ENCODE measurements around the gene CFAP77. TPM values are rescaled to one million over a fixed set of nuclear protein-coding genes. Genes with fewer than 3 reads are reported as not detected.
A peak's percentile ranks its signal among the peaks of the same experiment; 100 is the strongest.

Gene CFAP77
- total and polyA plus RNA-seq, 9 donors, result 0.11 to 13.8 (median 0.47) TPM; not detected in 4

DNA sequence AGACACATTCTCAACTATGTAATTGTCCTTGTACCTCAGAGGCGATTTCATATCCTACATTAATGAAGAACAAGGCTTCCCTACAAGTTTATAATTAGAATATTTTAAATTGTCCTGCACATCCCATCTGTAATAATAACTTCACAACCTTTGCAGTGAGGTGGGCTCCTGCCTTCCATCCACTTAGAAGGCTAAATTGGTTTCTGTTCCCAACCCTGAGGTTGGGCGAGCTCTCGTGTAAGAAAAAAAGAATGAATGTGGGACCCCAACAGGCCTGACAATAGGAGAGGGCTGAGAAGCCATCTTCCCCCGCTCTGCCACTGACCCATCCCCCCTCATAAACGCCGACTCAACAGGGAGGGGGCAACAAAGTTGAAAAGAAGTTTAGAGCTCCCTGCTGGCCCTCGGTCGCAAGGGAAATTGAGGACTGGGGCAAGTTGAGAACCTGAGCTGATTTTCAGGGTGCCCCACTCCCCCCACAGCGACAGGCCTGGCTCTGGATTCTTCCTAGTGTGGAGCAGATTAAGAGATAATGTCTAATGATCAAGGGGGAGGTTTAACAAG, 181.8 kb downstream of the CFAP77 start:
- no peak for DNase-seq
- WGBS, 3 donors, result 57 to 72% (median 68%) methylated on average over 9 of the region's 9 CpGs
- no peaks in the 10 kb centered on the region for H3K4me1 ChIP-seq (ENCODE audit: insufficient read depth)
- H3K27me3 ChIP-seq, result peaks cover 4% of the 10 kb centered on the region
- no peak overlapping the region for H3K4me3 ChIP-seq
- H3K27ac ChIP-seq, result no peak overlapping the region
- no peaks in the 10 kb centered on the region for H3K9me3 ChIP-seq
- intact Hi-C loops (cut with DNase I), result no loop called here
- TF ChIP-seq, protein P1, sequence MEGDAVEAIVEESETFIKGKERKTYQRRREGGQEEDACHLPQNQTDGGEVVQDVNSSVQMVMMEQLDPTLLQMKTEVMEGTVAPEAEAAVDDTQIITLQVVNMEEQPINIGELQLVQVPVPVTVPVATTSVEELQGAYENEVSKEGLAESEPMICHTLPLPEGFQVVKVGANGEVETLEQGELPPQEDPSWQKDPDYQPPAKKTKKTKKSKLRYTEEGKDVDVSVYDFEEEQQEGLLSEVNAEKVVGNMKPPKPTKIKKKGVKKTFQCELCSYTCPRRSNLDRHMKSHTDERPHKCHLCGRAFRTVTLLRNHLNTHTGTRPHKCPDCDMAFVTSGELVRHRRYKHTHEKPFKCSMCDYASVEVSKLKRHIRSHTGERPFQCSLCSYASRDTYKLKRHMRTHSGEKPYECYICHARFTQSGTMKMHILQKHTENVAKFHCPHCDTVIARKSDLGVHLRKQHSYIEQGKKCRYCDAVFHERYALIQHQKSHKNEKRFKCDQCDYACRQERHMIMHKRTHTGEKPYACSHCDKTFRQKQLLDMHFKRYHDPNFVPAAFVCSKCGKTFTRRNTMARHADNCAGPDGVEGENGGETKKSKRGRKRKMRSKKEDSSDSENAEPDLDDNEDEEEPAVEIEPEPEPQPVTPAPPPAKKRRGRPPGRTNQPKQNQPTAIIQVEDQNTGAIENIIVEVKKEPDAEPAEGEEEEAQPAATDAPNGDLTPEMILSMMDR (IDR thresholded peaks at IDR 0.05), result no peak
- TF ChIP-seq EP300 (IDR thresholded peaks at IDR 0.05), result no peak
- no peak for TF ChIP-seq POLR2A (IDR thresholded peaks at IDR 0.05)
- no peaks in the 10 kb centered on the region for H3K36me3 ChIP-seq

DNA sequence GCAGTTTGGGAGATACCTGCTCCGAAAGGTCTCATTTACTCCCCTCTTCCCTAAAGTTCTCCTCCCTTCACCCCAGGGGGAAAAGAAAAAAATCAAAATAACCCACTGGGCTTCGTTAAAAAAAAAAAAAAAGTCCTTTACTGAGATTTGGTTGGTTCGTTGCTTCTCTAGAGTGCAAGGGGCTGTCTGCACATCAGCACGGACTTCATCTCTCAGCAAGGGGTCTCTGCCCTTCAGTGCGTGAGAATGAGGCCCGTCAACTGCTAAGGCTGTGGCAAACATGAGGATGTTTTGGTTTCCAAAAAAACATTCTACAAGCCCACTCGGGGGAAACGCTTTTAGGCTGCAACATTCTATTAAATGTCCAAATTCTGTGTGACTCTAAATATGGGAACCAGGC, 182.4 kb downstream of the CFAP77 start:
- 76 to 82% (median 82%) methylated on average over 8 of the region's 8 CpGs for WGBS, 3 donors
- no peak for DNase-seq
- H3K27me3 ChIP-seq, result peaks cover 4% of the 10 kb centered on the region

GRCh38 chr9:132594412-132594811, 184.4 kb downstream of the CFAP77 start:
- no peaks in the 10 kb centered on the region for H3K27me3 ChIP-seq
- no peaks in the 10 kb centered on the region for H3K9me3 ChIP-seq
- DNase-seq, result no peak
- no peak overlapping the region for H3K4me3 ChIP-seq
- H3K27ac ChIP-seq, result no peak overlapping the region
- no peaks in the 10 kb centered on the region for H3K4me1 ChIP-seq (ENCODE audit: insufficient read depth)
- TF ChIP-seq, protein P1 (IDR thresholded peaks at IDR 0.05), result no peak
- TF ChIP-seq POLR2A (IDR thresholded peaks at IDR 0.05) (no peak), EP300 (IDR thresholded peaks at IDR 0.05) (no peak)
- intact Hi-C loops (cut with DNase I), result no loop called here
- WGBS, 3 donors, result 90 to 93% (median 93%) methylated on average over 13 of the region's 13 CpGs
- H3K36me3 ChIP-seq, result no peaks in the 10 kb centered on the region

More for the DNA sequence above, 182.4 kb downstream of the CFAP77 start:
- Histone ChIP-seq H3K4me3 (no peak overlapping the region), H3K27ac (no peak overlapping the region), H3K36me3 (no peaks in the 10 kb centered on the region), H3K4me1 (ENCODE audit: insufficient read depth) (no peaks in the 10 kb centered on the region), H3K9me3 (no peaks in the 10 kb centered on the region)
- TF ChIP-seq POLR2A (IDR thresholded peaks at IDR 0.05), result no peak
- intact Hi-C loops (cut with DNase I), result no loop called here

DNA sequence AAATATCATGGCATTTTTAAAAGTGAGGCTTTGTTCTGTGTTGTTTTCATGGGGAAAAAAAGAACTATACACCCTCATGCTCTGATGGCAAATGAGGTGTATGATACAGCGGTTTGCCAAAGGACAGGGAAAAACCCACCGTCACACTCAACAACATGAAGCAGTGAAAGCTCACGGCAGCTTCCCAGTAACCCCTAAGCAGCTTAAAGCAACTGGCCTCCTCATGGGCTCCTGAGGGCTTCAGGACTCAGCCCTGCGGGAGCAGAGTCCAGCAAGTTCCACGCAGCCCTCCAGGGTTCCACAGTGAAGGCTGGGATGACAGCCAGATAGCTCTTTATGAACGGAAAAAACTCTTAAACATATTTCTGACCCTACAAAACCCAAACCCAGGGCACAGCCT, 185.3 kb downstream of the CFAP77 start:
- H3K27me3 ChIP-seq, result no peaks in the 10 kb centered on the region
- TF ChIP-seq, protein P1 (IDR thresholded peaks at IDR 0.05), result no peak
- TF ChIP-seq EP300 (IDR thresholded peaks at IDR 0.05) (no peak), POLR2A (IDR thresholded peaks at IDR 0.05) (no peak)
- H3K27ac ChIP-seq, result no peak overlapping the region
- DNase-seq, result peak in 1 of 5 donors; percentile 0
- no peaks in the 10 kb centered on the region for H3K4me1 ChIP-seq (ENCODE audit: insufficient read depth)
- H3K4me3 ChIP-seq, result no peak overlapping the region
- intact Hi-C loops (cut with DNase I), result no loop called here
- 84 to 87% (median 85%) methylated on average over 6 of the region's 6 CpGs for WGBS, 3 donors
- H3K9me3 ChIP-seq, result no peaks in the 10 kb centered on the region
- no peaks in the 10 kb centered on the region for H3K36me3 ChIP-seq

- no peak for DNase-seq
- intact Hi-C loops (cut with DNase I), result no loop called here
- no peak overlapping the region for H3K27ac ChIP-seq
- TF ChIP-seq EP300 (IDR thresholded peaks at IDR 0.05) (no peak), POLR2A (IDR thresholded peaks at IDR 0.05) (no peak)
- TF ChIP-seq, protein P1 (IDR thresholded peaks at IDR 0.05), result no peak
- no peaks in the 10 kb centered on the region for H3K36me3 ChIP-seq
- no peaks in the 10 kb centered on the region for H3K4me1 ChIP-seq (ENCODE audit: insufficient read depth)
- no peak overlapping the region for H3K4me3 ChIP-seq
- no peaks in the 10 kb centered on the region for H3K9me3 ChIP-seq
- H3K27me3 ChIP-seq, result no peaks in the 10 kb centered on the region
- 79 to 83% (median 82%) methylated on average over 3 of the region's 3 CpGs for WGBS, 3 donors
These were observed 186.2 kb downstream of the CFAP77 start for GRCh38 chr9:132596200-132596599.
